ENCODE data around the gene CHST15.
"Not testable (repeated sequence)": the region's sequence is repeated elsewhere in the genome, so short reads cannot be mapped to it uniquely, and the experiment has no call there.

The CHST15 gene

GRCh38 chr10:124042656-124043309, 50.6 kb downstream of the CHST15 start:
- no peak for FAIRE-seq

- FAIRE-seq, result no peak
Measured at GRCh38 chr10:124041675-124042445, 51.5 kb downstream of the CHST15 start.

GRCh38 chr10:124040451-124041188, 52.8 kb downstream of the CHST15 start:
- FAIRE-seq, result no peak

GRCh38 chr10:124039483-124040013, 53.9 kb downstream of the CHST15 start:
- FAIRE-seq, result no peak

- no peak for FAIRE-seq
Measured at GRCh38 chr10:124037784-124038183, 55.6 kb downstream of the CHST15 start.

- FAIRE-seq, result no peak
Measured at GRCh38 chr10:124037286-124037685, 56.1 kb downstream of the CHST15 start.

- FAIRE-seq, result no peak
Measured at GRCh38 chr10:124036746-124037145, 56.7 kb downstream of the CHST15 start.

GRCh38 chr10:124035928-124036558, 57.4 kb downstream of the CHST15 start:
- no peak for FAIRE-seq

GRCh38 chr10:124035306-124035927, 58.0 kb downstream of the CHST15 start:
- no peak for FAIRE-seq

- not testable (repeated sequence) for FAIRE-seq
Measured at GRCh38 chr10:124034576-124035305, 58.7 kb downstream of the CHST15 start.

GRCh38 chr10:124033887-124034218, 59.5 kb downstream of the CHST15 start:
- no peak for FAIRE-seq

- no peak for FAIRE-seq
Measured at GRCh38 chr10:124032971-124033886, 60.2 kb downstream of the CHST15 start.

- no peak for FAIRE-seq
Measured at GRCh38 chr10:124032087-124032935, 61.1 kb downstream of the CHST15 start.

- FAIRE-seq, result no peak
Measured at GRCh38 chr10:124030492-124031110, 62.8 kb downstream of the CHST15 start.

- FAIRE-seq, result no peak
Measured at GRCh38 chr10:124030061-124030460, 63.3 kb downstream of the CHST15 start.

- no peak for FAIRE-seq
Measured at GRCh38 chr10:124029559-124029958, 63.8 kb downstream of the CHST15 start.

- FAIRE-seq, result no peak
Measured at GRCh38 chr10:124028700-124029480, 64.5 kb downstream of the CHST15 start.

GRCh38 chr10:124027651-124028050, 65.7 kb downstream of the CHST15 start:
- no peak for FAIRE-seq
